Stimulated activated CD4-positive, alpha-beta T cell treated with anti-CD3 and anti-CD28 coated beads, Interleukin-4, amount 100 ng/mL, for 1 hour (primary cell): ENCODE results near the gene PCDHGA8.
"Not testable (repeated sequence)": the region's sequence is repeated elsewhere in the genome, so short reads cannot be mapped to it uniquely, and the experiment has no call there.

Source experiments
- DNase-seq: peaks from one replicate; pipeline ENCODE4 v3.0.0-alpha.2; 2020

The PCDHGA8 gene

DNA sequence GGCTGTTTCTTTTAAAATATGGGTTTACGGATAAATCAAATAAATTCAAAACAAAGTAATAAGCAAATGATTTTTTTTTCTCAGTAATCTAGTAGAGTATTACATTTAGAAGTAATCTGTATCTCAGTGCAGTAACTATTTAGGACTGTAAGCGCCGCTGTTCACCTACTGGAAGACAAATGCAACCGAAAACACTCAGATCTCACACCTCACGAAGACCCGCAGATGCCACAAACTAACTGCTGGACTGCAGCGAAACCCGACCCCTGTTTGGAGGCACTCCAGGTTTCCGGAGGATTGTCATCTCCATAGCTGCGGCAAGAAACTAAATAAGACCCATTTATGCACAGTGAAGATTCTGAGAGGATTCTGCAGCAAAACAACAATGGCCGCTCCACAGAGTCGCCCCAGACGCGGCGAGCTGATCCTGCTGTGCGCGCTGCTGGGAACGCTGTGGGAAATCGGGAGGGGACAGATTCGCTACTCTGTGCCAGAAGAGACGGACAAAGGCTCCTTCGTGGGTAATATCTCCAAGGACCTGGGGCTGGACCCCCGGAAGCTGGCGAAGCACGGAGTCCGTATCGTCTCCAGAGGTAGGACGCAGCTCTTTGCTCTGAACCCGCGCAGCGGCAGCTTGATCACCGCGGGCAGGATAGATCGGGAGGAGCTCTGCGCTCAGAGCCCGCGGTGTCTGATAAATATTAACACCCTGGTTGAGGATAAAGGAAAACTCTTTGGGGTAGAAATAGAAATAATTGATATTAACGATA is at the start of gene PCDHGA8:
TSS of gene PCDHGA8 (plus strand) at position 205 of the 770 bp plus-strand sequence. CDS start at position 386, 181 bp downstream.
- no peak for DNase-seq

DNA sequence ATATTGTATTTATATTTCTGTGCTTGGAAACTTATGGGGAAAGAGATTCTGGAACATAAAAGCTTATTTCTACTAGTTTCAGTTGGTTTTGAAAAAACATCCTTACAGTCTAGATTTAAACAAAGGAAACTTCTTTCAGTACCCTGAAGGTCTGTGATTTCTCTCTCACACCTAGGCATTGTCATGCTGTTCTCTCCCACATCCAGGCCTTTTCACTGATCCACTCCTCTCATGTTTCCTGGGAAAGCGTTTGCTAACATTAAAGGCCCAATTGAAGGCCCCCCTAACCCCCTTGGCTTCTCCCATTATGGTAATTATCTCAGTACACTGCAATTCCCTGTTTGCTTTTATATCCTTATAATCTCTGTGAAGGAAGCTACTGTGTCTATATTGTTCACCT is 49.7 kb upstream of the PCDHGA8 start:
- no peak for DNase-seq

DNA sequence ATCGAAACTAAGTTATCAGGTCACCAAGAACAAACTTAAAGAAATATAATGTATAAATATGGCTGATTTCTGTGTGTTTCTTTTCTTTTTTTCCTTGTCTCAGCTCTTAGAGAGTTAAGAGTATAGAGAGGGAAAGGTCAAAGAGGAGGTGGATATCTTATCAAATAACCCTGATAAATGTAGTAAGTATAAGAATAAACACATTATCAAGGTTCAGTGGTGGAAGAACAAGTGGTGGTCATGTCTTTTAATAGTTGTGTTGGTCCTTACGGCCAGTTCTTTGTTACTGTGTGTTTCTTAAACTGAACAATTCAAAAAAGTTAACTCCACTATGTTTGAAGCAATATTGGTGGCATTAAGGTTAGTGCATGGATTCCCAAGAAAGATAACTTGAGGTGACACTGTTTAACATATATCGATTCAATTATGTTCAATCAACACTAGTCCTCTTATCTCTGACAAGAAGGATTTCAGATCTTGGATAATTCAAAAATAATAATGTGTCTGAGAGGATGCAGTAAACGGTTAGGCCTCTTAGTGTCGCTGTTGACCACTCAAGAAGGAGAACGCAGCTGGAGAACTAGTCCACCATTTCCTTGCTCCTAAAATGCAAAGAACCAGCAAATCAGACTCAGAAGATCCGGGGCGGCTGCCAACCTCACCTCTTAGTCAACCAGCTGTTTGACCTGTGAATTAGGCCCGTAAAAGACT is 49.0 kb upstream of the PCDHGA8 start, which contains the start of gene PCDHGA3:
TSS of gene PCDHGA3 (plus strand) at position 588 of the 711 bp plus-strand sequence. CDS start 205 bp downstream, outside the sequence.
- no peak for DNase-seq

- no peak for DNase-seq
Observed at GRCh38 chr5:141343953-141344463, 48.4 kb upstream of the PCDHGA8 start.

DNA sequence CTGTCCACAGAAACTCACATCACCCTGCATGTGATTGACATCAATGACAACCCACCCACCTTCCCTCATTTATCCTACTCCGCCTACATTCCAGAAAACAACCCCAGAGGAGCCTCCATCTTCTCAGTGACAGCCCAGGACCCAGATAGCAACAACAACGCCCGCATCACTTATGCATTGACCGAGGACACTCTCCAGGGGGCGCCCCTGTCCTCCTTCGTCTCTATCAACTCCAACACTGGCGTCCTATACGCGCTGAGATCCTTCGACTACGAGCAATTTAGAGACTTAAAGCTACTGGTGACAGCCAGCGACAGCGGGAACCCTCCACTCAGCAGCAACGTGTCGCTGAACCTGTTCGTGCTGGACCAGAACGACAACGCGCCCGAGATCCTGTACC is 47.1 kb upstream of the PCDHGA8 start:
- DNase-seq, result no peak

- not testable (repeated sequence) for DNase-seq
Observed at GRCh38 chr5:141346017-141346416, 46.4 kb upstream of the PCDHGA8 start.

DNA sequence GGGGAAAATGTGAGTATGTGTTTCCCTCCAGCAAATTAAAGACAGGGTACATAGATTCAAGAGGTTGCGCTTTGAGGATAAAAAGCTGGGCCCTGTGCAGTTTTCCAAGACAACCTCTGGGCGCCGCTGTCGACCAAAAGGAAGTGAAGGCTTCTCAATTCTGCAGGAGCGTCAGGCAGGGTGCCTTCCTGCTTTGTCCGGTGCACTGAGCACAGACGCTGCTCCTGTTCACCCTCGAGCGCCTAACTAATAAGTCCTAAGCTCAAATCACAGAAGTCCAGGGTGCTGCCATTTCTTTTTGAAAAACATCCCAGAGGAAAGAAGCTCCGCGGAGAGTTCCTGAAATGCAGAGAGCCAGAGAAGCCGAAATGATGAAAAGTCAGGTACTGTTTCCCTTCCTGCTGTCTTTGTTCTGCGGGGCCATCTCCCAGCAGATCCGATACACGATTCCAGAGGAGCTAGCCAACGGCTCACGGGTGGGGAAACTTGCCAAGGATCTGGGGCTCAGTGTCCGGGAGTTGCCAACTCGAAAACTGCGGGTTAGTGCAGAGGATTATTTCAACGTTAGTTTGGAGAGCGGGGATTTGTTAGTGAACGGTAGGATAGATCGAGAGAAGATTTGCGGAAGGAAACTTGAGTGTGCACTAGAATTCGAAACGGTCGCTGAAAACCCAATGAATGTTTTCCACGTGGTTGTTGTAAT is 42.4 kb upstream of the PCDHGA8 start, which contains the start of gene PCDHGB1:
TSS of gene PCDHGB1 (plus strand) at position 183 of the 703 bp plus-strand sequence. CDS start at position 345, 162 bp downstream.
- DNase-seq, result peak; percentile 26

DNA sequence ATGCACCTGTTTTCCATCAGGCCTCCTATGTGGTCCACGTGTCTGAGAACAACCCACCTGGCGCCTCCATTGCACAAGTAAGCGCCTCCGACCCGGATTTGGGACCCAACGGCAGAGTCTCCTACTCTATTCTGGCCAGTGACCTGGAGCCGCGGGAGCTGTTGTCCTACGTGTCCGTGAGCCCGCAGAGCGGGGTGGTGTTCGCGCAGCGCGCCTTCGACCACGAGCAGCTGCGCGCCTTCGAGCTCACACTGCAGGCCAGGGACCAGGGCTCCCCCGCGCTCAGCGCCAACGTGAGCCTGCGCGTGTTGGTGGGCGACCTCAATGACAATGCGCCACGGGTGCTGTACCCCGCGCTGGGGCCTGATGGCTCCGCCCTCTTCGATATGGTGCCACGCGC is 40.8 kb upstream of the PCDHGA8 start:
- no peak for DNase-seq

- DNase-seq, result no peak
Observed at GRCh38 chr5:141354900-141355469, 37.4 kb upstream of the PCDHGA8 start, which contains the start of gene PCDHGA4. Gene PCDHGA4, plus strand, starts transcription at chr5:141355021. Its CDS starts 87 bp downstream, at chr5:141355108.

DNA sequence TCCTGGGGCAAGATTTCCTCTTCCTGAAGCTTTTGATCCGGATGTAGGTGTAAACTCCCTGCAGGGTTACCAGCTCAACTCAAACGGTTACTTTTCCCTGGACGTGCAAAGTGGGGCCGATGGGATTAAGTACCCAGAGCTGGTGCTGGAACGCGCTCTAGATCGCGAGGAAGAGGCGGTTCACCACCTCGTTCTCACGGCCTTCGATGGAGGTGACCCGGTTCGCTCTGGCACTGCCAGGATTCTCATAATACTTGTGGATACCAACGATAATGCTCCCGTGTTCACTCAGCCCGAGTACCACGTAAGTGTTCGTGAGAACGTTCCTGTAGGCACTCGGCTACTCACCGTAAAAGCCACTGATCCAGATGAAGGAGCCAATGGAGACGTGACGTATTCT is 36.8 kb upstream of the PCDHGA8 start:
- no peak for DNase-seq

GRCh38 chr5:141356133-141356532 is 36.3 kb upstream of the PCDHGA8 start:
- DNase-seq, result no peak

DNA sequence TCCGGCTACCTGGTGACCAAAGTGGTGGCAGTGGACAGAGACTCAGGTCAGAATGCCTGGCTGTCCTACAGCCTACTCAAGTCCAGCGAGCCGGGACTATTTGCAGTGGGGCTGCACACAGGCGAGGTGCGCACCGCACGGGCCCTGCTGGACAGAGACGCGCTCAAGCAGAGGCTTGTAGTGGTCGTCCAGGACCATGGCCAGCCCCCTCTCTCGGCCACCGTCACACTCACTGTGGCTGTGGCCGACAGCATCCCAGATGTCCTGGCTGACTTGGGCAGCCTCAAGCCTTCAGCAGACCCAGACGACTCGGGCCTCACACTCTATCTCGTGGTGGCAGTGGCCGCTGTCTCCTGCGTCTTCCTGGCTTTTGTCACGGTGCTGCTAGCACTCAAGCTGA is 35.5 kb upstream of the PCDHGA8 start:
- no peak for DNase-seq

DNA sequence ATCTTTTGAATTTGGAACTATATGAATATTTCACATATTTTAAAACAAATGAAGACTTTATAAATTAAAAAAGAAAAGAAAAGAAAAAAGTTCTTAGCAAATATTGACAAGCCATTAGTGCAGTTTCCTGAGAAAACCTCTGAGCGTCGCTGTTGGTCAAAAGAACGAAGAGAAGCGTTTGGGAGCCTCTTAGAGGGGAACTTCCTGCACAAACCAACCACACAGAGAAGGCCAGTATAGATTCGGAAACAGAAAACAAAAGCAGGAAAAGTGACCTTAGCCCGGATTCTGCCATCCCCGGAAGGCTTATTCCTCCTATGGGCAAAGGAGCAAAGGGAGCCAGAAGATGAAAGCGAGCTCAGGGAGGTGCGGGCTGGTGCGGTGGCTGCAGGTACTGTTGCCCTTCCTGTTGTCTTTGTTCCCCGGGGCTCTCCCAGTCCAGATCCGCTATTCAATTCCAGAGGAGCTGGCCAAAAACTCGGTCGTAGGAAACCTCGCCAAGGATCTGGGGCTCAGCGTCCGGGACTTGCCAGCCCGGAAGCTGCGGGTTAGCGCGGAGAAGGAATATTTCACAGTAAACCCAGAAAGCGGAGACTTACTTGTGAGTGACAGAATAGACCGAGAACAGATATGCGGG is 32.5 kb upstream of the PCDHGA8 start, which contains the start of gene PCDHGB2:
TSS of gene PCDHGB2 (plus strand) at position 205 of the 637 bp plus-strand sequence. CDS start at position 347, 142 bp downstream.
- DNase-seq, result no peak

DNA sequence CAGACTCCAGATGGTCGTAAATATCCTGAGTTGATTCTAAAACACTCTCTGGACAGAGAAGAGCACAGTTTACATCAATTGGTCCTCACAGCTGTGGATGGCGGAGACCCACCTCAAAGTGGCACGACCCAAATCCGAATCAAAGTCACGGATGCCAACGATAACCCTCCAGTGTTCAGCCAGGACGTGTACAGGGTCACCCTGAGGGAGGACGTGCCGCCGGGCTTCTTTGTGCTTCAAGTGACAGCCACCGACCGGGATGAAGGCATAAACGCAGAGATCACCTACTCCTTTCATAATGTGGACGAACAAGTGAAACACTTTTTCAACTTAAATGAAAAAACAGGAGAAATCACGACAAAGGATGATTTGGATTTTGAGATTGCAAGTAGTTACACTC is 31.7 kb upstream of the PCDHGA8 start:
- DNase-seq, result no peak

DNA sequence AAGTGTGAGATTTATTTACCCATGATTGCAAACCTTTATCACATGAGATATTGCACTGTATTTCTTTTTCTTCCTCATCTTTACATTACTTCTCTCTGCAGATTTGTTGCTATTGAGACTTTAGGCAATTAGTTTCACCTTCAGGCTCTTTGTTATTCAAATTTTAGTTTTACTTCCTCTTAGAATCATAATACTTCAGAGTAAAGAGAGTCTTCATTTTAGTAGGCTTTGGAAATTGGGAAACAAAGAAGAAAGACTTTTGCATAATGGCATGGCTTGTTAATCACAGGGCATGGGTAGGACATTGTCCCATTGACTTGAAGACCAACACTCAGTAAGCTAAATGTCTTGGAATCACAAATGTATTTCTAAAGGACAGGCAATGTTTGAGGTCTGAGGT is 29.7 kb upstream of the PCDHGA8 start:
- DNase-seq, result no peak

DNA sequence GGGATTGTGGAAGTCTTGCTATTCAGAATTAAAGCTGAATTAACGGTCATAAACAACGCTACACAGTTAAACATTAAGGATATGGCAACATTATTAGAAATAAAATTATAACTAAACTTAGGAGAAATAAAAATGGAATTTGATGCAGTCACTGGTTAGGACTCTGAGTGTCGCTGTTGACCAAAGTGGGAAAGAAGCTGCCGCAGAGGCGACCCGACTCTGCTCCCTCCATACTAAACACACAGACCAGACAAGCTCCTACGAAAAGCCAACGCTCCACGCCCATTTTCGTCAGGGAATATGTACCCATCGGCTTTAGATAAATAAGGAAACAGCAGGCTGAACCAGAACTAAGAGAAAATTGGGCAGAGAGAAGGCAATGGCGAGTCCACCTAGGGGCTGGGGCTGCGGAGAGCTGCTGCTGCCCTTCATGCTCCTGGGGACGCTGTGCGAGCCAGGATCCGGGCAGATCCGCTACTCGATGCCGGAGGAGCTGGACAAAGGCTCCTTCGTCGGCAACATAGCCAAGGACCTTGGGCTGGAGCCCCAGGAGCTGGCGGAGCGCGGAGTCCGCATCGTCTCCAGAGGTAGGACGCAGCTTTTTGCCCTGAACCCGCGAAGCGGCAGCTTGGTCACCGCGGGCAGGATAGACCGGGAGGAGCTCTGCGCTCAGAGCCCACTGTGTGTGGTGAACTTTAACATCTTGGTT is 28.3 kb upstream of the PCDHGA8 start, which contains the start of gene PCDHGA5:
TSS of gene PCDHGA5 (plus strand) at position 211 of the 709 bp plus-strand sequence. CDS start at position 380, 169 bp downstream.
- DNase-seq, result no peak

DNA sequence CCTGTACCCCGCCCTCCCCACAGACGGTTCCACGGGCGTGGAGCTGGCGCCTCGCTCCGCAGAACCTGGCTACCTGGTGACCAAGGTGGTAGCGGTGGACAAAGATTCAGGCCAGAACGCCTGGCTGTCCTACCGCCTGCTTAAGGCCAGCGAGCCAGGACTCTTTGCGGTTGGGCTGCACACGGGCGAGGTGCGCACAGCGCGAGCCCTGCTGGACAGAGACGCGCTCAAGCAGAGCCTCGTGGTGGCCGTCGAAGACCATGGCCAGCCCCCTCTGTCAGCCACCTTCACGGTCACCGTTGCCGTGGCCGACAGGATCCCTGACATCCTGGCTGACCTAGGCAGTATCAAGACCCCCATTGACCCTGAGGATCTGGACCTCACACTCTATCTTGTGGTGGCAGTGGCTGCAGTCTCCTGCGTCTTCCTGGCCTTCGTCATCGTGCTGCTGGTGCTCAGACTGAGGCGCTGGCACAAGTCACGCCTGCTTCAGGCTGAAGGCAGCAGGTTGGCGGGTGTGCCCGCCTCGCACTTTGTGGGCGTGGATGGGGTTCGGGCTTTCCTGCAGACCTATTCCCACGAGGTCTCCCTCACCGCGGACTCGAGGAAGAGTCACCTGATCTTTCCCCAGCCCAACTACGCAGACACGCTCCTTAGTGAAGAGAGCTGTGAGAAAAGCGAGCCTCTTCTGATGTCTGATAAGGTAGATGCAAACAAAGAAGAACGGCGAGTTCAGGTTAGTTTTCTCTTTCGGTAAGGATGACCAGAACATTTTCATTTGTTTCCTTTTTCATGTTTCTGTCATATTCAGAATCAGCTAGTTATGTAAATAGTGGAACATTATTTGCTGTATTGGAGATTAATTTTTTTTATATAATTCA is 26.2 kb upstream of the PCDHGA8 start:
- DNase-seq, result no peak

DNA sequence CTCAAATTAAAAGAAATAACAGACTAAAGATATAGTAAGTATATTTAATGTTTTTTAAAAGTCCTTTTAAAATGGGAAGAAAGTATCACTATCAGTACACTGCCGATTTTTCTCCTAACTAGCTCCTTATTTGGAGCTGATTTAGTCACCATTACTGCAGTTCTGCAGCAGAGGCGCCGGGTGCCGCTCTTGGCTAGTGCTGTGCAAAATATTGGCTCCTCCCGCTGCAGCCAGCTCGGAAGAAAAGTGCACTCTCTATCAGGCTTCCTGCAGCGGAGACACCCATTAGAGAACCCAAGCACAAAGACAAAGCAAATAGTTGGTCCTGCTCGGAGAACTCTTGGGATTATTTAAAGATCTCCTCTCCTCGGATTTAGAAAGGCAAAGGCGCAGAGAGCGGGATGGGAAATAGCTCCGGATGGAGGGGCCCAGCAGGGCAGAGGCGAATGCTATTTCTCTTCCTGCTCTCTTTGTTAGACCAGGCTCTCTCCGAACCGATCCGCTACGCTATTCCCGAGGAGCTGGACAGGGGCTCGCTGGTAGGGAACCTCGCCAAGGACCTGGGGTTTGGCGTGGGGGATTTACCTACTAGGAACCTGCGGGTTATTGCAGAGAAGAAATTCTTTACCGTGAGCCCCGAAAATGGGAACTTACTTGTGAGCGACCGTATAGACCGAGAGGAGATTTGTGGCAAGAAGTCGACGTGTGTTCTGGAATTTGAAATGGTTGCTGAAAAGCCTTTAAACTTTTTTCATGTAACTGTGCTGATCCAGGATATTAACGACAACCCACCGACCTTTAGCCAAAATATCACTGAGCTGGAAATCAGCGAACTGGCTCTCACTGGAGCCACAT is 22.2 kb upstream of the PCDHGA8 start, which contains the start of gene PCDHGB3:
TSS of gene PCDHGB3 (plus strand) at position 249 of the 855 bp plus-strand sequence. CDS start at position 402, 153 bp downstream.
- peak; percentile 36 for DNase-seq
